HepG2 (cell line): ENCODE measurements around the gene CMTM1. TPM values are rescaled to one million over a fixed set of nuclear protein-coding genes. Genes with fewer than 3 reads are reported as not detected.

ENCODE experiments used
- ATAC-seq: fragments of 200-7000 bp; cut with Tn5 transposase; 3 replicates; pipeline ENCODE4 v1.9.1; 2020; ENCODE audit warnings: mild to moderate bottlenecking, moderate library complexity
- Bru-seq: library from RNA; stranded (reverse); fragments of 400-500 nt; gene quantifications from one replicate; lab custom pipeline; 2021; lab: Mats Ljungman, UMichigan
- BruChase-seq, 2 experiments: library from RNA; stranded (reverse); fragments of 400-500 nt; gene quantifications; one replicate each; lab custom pipeline; 2021; lab: Mats Ljungman, UMichigan
- BruUV-seq: library from RNA; stranded (reverse); fragments of 400-500 nt; replicated peaks from 2 replicates; lab custom pipeline; 2021; lab: Mats Ljungman, UMichigan
- CTCF ChIA-PET: fragments of 300-600 bp; formaldehyde crosslinking; extraction: SDS; loops from one replicate; lab custom pipeline; 2021; ENCODE audit warnings: low total read pairs, inconsistent platforms, low intra/inter-chr PET ratio; lab: Yijun Ruan, JAX
- POLR2A ChIA-PET: fragments of 350-600 bp; sonication (Branson Sonifier 250); formaldehyde crosslinking; loops from one replicate; lab custom pipeline; 2020; ENCODE audit warnings: antibody characterized with exemption, inconsistent platforms; lab: Yijun Ruan, JAX
- DNase-seq: peaks from one replicate; pipeline ENCODE4 v3.0.0-alpha.2; 2015; ENCODE audit warnings: low spot score
- FAIRE-seq: peaks from 3 replicates; lab custom pipeline; 2011; peaks lifted over from hg19 to GRCh38; lab: Jason Lieb, UNC
- H2AFZ ChIP-seq: one replicate; pipeline ENCODE4 v1.6.1; 2011; ENCODE audit warnings: low read length, inconsistent platforms
- H3K27ac ChIP-seq: fragments of 300-600 bp; 3 replicates; pipeline ENCODE4 v1.8.0; 2011; ENCODE audit warnings: mixed run types, mild to moderate bottlenecking, mixed read lengths, low read length, inconsistent platforms; ENCODE audit not compliant: insufficient read depth; ENCODE audit errors: extremely low read length
- H3K27me3 ChIP-seq, 2 experiments: fragments of 200-600 bp in 1 of 2; 2 replicates in 1 of 2; 3 replicates in 1 of 2; pipeline versions ENCODE4 v1.6.0 to v1.8.0; 2011; ENCODE audit warnings: low read length in 2 of 2, mild to moderate bottlenecking in 2 of 2, moderate library complexity in 2 of 2, inconsistent platforms in 1 of 2; ENCODE audit not compliant: insufficient read depth in 2 of 2, control insufficient read depth in 1 of 2
- H3K36me3 ChIP-seq, 2 experiments: fragments of 200-600 bp in 1 of 2; replicated peaks in 1 of 2; 2 replicates in 1 of 2; 3 replicates in 1 of 2; pipeline versions ENCODE4 v1.5.1 to v1.8.0; 2011; ENCODE audit warnings: low read length in 2 of 2, inconsistent platforms in 1 of 2; ENCODE audit not compliant: insufficient read depth in 2 of 2, control insufficient read depth in 1 of 2
- H3K4me1 ChIP-seq: 2 replicates; pipeline ENCODE4 v1.5.1; 2012; ENCODE audit warnings: low read length, inconsistent platforms; ENCODE audit not compliant: insufficient read depth
- H3K4me2 ChIP-seq: 2 replicates; pipeline ENCODE4 v1.6.0; 2011; ENCODE audit warnings: low read depth, low read length, inconsistent platforms
- H3K4me3 ChIP-seq, 3 experiments: fragments of 200-600 bp in 1 of 3; sonication (generic), shearing (Covaris generic) in 1 of 3; replicated peaks in 1 of 3; 2 replicates each; pipeline ENCODE4 v1.5.1; 2011 to 2016; ENCODE audit warnings: low read length in 3 of 3, inconsistent platforms in 2 of 3, low read depth in 2 of 3, mild to moderate bottlenecking in 2 of 3, control low read depth in 1 of 3, mixed read lengths in 1 of 3; ENCODE audit not compliant: insufficient read depth in 1 of 3
- H3K79me2 ChIP-seq: one replicate; pipeline ENCODE4 v1.6.1; 2011; ENCODE audit warnings: low read length, inconsistent platforms; ENCODE audit not compliant: insufficient read depth
- H3K9ac ChIP-seq: 2 replicates; pipeline ENCODE4 v1.6.0; 2011; ENCODE audit warnings: mild to moderate bottlenecking, low read depth, low read length, inconsistent platforms; ENCODE audit not compliant: insufficient read depth
- H3K9me3 ChIP-seq: 2 replicates; pipeline ENCODE4 v1.5.1; 2012; ENCODE audit warnings: mild to moderate bottlenecking, low read length
- H4K20me1 ChIP-seq: 2 replicates; pipeline ENCODE4 v1.6.0; 2011; ENCODE audit warnings: inconsistent platforms, mild to moderate bottlenecking, low read length, moderate library complexity; ENCODE audit not compliant: insufficient read depth
- AGO2 ChIP-seq: fragments of 200-400 bp; formaldehyde crosslinking; optimal IDR thresholded peaks from 2 replicates; pipeline ENCODE3; 2017; ENCODE audit warnings: mild to moderate bottlenecking, low read depth, low read length, moderate library complexity
- ARNT2 ChIP-seq: sonication (generic); formaldehyde crosslinking; IDR thresholded peaks from 2 replicates; pipeline ENCODE4 v1.8.0; 2022; ENCODE audit warnings: mild to moderate bottlenecking, low read depth, missing genetic modification reagents, moderate library complexity
- BCLAF1 ChIP-seq: fragments of 450-650 bp; IDR thresholded peaks from 2 replicates; pipeline ENCODE4 v1.6.1; 2017; ENCODE audit warnings: mild to moderate bottlenecking
- CCAR2 ChIP-seq: fragments of 200-400 bp; formaldehyde crosslinking; optimal IDR thresholded peaks from 2 replicates; pipeline ENCODE3; 2018; ENCODE audit warnings: low read depth, mild to moderate bottlenecking, low read length, moderate library complexity
- DDIT3 ChIP-seq: sonication (generic); formaldehyde crosslinking; IDR thresholded peaks from 2 replicates; pipeline ENCODE4 v1.4.0; 2020; ENCODE audit warnings: mild to moderate bottlenecking, missing genetic modification reagents
- FOXC1 ChIP-seq: sonication (generic); formaldehyde crosslinking; IDR thresholded peaks from 2 replicates; pipeline ENCODE4 v1.8.0; 2022; ENCODE audit warnings: mild to moderate bottlenecking, missing genetic modification reagents, borderline replicate concordance
- HNRNPK ChIP-seq: fragments of 200-400 bp; formaldehyde crosslinking; IDR thresholded peaks from 2 replicates; pipeline ENCODE4 v1.6.1; 2018; ENCODE audit warnings: low read length, low read depth, moderate library complexity, mild to moderate bottlenecking; ENCODE audit not compliant: poor library complexity, severe bottlenecking
- PCBP1 ChIP-seq: fragments of 200-400 bp; formaldehyde crosslinking; IDR thresholded peaks from 2 replicates; pipeline ENCODE4 v1.6.1; 2017; ENCODE audit warnings: mild to moderate bottlenecking, low read depth, low read length, borderline replicate concordance
- RBFOX2 ChIP-seq: fragments of 200-400 bp; formaldehyde crosslinking; IDR thresholded peaks from 2 replicates; pipeline ENCODE4 v1.6.1; 2017; ENCODE audit warnings: low read depth, mild to moderate bottlenecking, low read length
- SNAPC2 ChIP-seq: sonication (generic); formaldehyde crosslinking; IDR thresholded peaks from 2 replicates; pipeline ENCODE4 v1.8.1; 2022; ENCODE audit warnings: mild to moderate bottlenecking, missing genetic modification reagents
- ZNF20 ChIP-seq: sonication (generic); formaldehyde crosslinking; IDR thresholded peaks from 2 replicates; pipeline ENCODE4 v1.4.0; 2020; ENCODE audit warnings: mild to moderate bottlenecking, moderate library complexity, missing genetic modification reagents
- WGBS: methylation state at CpG from one replicate; pipeline ENCODE4 v1.1.6; 2017; ENCODE audit warnings: low lambda C conversion rate; 5-methylcytosine and 5-hydroxymethylcytosine counted together
- in situ Hi-C: cut with HindIII; loops from 2 replicates; pipeline ENCODE4 v1.10.0; 2017; ENCODE audit warnings: low pct_unique_long_range_greater_than_20kb; ENCODE audit not compliant: extremely low pct_ligation_motif_present
- intact Hi-C: fragments of 100-400 bp; cut with micrococcal nuclease; formaldehyde crosslinking; loops from one replicate; pipeline ENCODE4 v1.10.0; 2022; ENCODE audit not compliant: unreplicated experiment
- long read RNA-seq, 2 experiments: library from RNA in 1 of 2; library from polyadenylated mRNA in 1 of 2; stranded (forward) in 1 of 2; unstranded in 1 of 2; transcript quantifications; one replicate each; pipeline ENCODE4 v2.0.0, GENCODE V29; 2019 to 2022
- polyA minus RNA-seq, 3 experiments: library from RNA; depleted of rRNA, polyadenylated mRNA; stranded (reverse); fragments of >200 nt; gene quantifications; 2 replicates each; pipeline ENCODE4 v1.2.3, GENCODE V29; 2011; ENCODE audit warnings: low replicate concordance in 1 of 3
- polyA plus RNA-seq, 8 experiments: library from polyadenylated mRNA; depleted of rRNA in 3 of 8; stranded (reverse) in 7 of 8; unstranded in 1 of 8; fragments of >200 nt; fragmentation: Illumina TruSeq in 4 of 8; extraction: Trizol in 4 of 8; gene quantifications; 2 replicates each; pipeline versions ENCODE4 v1.2.1 to v1.2.3, GENCODE V29; 2011 to 2016; ENCODE audit warnings: low read depth in 4 of 8, missing spikeins in 1 of 8, mixed read lengths in 1 of 8; ENCODE audit not compliant: insufficient read depth in 1 of 8
- total RNA-seq, 5 experiments: library from RNA; depleted of rRNA; stranded (reverse); fragments of >200 nt; fragmentation: Illumina TruSeq; extraction: Trizol; gene quantifications; 2 replicates each; pipeline ENCODE4 v1.2.3, GENCODE V29; 2016; ENCODE audit warnings: low read depth in 1 of 5

Gene CMTM1, protein sequence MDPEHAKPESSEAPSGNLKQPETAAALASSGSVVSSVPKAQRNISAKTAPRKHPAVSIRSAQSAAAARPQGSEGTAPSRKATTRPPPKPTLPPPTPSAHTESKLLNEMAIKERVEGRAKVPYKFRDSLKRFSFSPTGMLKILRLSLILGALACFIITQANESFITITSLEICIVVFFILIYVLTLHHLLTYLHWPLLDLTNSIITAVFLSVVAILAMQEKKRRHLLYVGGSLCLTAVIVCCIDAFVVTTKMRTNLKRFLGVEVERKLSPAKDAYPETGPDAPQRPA
- total RNA-seq (2016; rRNA removed; fragmentation: Illumina TruSeq; extraction: Trizol): 1.7 and 1.9 TPM in 2 replicates
- total RNA-seq (2016; cell fraction: cytosol; rRNA removed; fragmentation: Illumina TruSeq; extraction: Trizol; ENCODE audit: low read depth): 0.30 TPM in 1 of 2 replicates, not detected in the other
- total RNA-seq (2016; cell fraction: insoluble cytoplasmic fraction; rRNA removed; fragmentation: Illumina TruSeq; extraction: Trizol): 2.0 TPM in 2 replicates
- total RNA-seq (2016; cell fraction: membrane; rRNA removed; fragmentation: Illumina TruSeq; extraction: Trizol): 0.77 and 0.93 TPM in 2 replicates
- total RNA-seq (2016; cell fraction: nucleus; rRNA removed; fragmentation: Illumina TruSeq; extraction: Trizol): 1.3 and 1.6 TPM in 2 replicates
- polyA plus RNA-seq (2011; rRNA removed): 2.9 and 3.0 TPM in 2 replicates
- polyA plus RNA-seq (2011; cell fraction: cytosol; rRNA removed): 2.0 and 3.6 TPM in 2 replicates
- polyA plus RNA-seq (2011; cell fraction: nucleus; rRNA removed): 3.5 and 4.0 TPM in 2 replicates
- polyA plus RNA-seq (2012): 2.3 and 2.4 TPM in 2 replicates
- polyA plus RNA-seq (2016; cell fraction: cytosol; fragmentation: Illumina TruSeq; extraction: Trizol; ENCODE audit: low read depth): 0.19 TPM in 1 of 2 replicates, not detected in the other
- polyA plus RNA-seq (2016; cell fraction: insoluble cytoplasmic fraction; fragmentation: Illumina TruSeq; extraction: Trizol; ENCODE audit: low read depth): 1.5 and 2.0 TPM in 2 replicates
- 0.64 and 0.72 TPM in 2 replicates for polyA plus RNA-seq (2016; cell fraction: membrane; fragmentation: Illumina TruSeq; extraction: Trizol; ENCODE audit: low read depth)
- 2.1 TPM in 2 replicates for polyA plus RNA-seq (2016; cell fraction: nucleus; fragmentation: Illumina TruSeq; extraction: Trizol; ENCODE audit: insufficient read depth, low read depth)
- polyA minus RNA-seq (2011; rRNA and poly(A)+ RNA removed; ENCODE audit: low replicate concordance): 2.2 and 5.1 TPM in 2 replicates
- polyA minus RNA-seq (2011; cell fraction: cytosol; rRNA and poly(A)+ RNA removed): 2.7 and 3.4 TPM in 2 replicates
- 3.2 and 6.3 TPM in 2 replicates for polyA minus RNA-seq (2011; cell fraction: nucleus; rRNA and poly(A)+ RNA removed)
- Bru-seq, nascent RNA: percentile 54 among the genes with signal in this experiment
- BruChase-seq, experiment 1, labeled RNA remaining after a 6-hour chase: percentile 72 among the genes with signal in this experiment
- BruChase-seq, experiment 2, labeled RNA remaining after a 2-hour chase: percentile 59 among the genes with signal in this experiment
- long read RNA-seq, experiment 1, partial matches to known transcripts: 0 of 1 reads
- long read RNA-seq, experiment 1, other reads (novel, unspliced or antisense): 1 of 1 reads
- long read RNA-seq, experiment 2, partial matches to known transcripts: 0 of 5 reads
- long read RNA-seq, experiment 2, other reads (novel, unspliced or antisense): 5 of 5 reads

DNA sequence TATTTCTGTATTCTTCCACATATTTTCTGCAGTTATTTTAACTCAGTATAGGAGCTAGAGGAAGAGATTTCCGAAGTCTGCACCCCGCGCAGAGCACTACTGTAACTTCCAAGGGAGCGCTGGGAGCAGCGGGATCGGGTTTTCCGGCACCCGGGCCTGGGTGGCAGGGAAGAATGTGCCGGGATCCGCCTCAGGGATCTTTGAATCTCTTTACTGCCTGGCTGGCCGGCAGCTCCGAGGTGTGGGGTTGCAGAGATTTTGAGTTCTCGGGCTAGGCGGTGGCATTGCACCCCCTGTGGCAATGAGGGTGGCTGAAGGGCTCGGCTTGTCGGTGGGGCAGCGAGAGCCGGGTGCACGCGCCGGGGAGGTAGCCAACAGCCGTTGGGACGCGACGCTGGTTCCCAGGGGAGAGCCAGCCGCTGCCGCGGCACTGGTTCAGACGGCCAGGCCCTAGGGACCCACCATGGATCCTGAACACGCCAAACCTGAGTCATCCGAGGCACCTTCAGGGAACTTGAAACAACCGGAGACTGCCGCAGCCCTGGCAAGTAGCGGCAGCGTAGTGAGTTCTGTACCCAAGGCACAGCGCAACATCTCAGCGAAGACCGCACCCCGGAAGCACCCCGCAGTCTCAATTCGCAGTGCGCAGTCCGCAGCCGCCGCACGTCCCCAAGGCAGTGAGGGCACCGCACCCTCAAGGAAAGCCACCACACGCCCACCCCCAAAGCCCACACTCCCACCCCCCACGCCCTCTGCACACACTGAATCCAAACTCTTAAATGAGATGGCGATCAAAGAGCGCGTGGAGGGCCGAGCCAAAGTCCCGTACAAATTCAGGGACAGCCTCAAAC is at the start of gene CMTM1:
Gene CMTM1 (plus strand): TSS at position 389 of the 851 bp plus-strand sequence. CDS start 75 bp downstream, at position 464.
- WGBS: over 99% methylated on average over 50 of the region's 54 CpGs
- TF ChIP-seq RBFOX2 (0 out of 2 replicates have a peak, but pooled peaks have one; percentile 31), CCAR2 (no peak), DDIT3 (CRISPR knock-in tag) (no peak), HNRNPK (peak; percentile 21), BCLAF1 (no peak), PCBP1 (peak; percentile 71; the same call in 1 of the 2 replicates), AGO2 (peak; percentile 49), ZNF20 (CRISPR knock-in tag) (no peak), ARNT2 (CRISPR knock-in tag) (no peak), SNAPC2 (CRISPR knock-in tag) (no peak), FOXC1 (CRISPR knock-in tag) (no peak)
- TF ChIP-seq, all 625 proteins: peak for 4
- POLR2A ChIA-PET: interaction anchor here (0.6 kb wide), 1 partner anchor 182 kb away, joined by 3 read pairs; no protein-coding TSS in a partner anchor
- 0 out of 2 replicates have a peak, but pooled peaks cover 2% of the 10 kb centered on the region for H4K20me1 ChIP-seq
- H2AFZ ChIP-seq: no peak within 1 kb of the TSS
- BruUV-seq: no TSS peak
- FAIRE-seq (no peak), ATAC-seq (no peak; the same call in 2 of the 3 replicates), DNase-seq (no peak)
- H3K4me2 ChIP-seq: no peak within 1 kb of the TSS
- H3K27me3 ChIP-seq: no peaks in the 10 kb centered on the region
- intact Hi-C loops: no loop called here
- in situ Hi-C loops: no loop called here
- H3K4me3 ChIP-seq: no peak within 1 kb of the TSS
- no peak within 1 kb of the TSS for H3K9ac ChIP-seq
- H3K79me2 ChIP-seq: no peaks in the 10 kb centered on the region
- no peaks in the 10 kb centered on the region for H3K9me3 ChIP-seq
- CTCF ChIA-PET: no interaction called here
- H3K36me3 ChIP-seq: peaks cover 5 to 27% of the 10 kb centered on the region in 2 experiments; a peak in 4 of 5 replicates
- no peaks in the 10 kb centered on the region for H3K4me1 ChIP-seq
- H3K27ac ChIP-seq: no peak within 1 kb of the TSS
